Cardiac septum (tissue), 1 donor: ENCODE results near the gene UBE2K. TPM values are rescaled to one million over a fixed set of nuclear protein-coding genes. Genes with fewer than 3 reads are reported as not detected.
"Not testable (repeated sequence)": the region's sequence is repeated elsewhere in the genome, so short reads cannot be mapped to it uniquely, and the experiment has no call there.

ENCODE experiments used
- DNase-seq: peaks from one replicate; pipeline ENCODE4 v3.0.0-alpha.2; 2020; ENCODE audit warnings: low spot score
- intact Hi-C: fragments of 100-400 bp; cut with DNase I; formaldehyde crosslinking; loops from one replicate; pipeline ENCODE4 v1.14.0; 2022
- total RNA-seq: library from RNA; stranded (reverse); fragmentation: NEBNext Ultra II Directional; extraction: Animal tissue kit (Norgen Biotek cat#: 25700); gene quantifications from one replicate; pipeline ENCODE4 v1.2.1, GENCODE V29; 2021
- donor health status: DM: no; HTN: no; CAD: no.

UBE2K gene
- total RNA-seq, 1 donor from 2014 or later = 57.0 TPM

GRCh38 chr4:39770471-39770870 is 72.5 kb downstream of the UBE2K start:
- intact Hi-C loops = no loop called here
- no peak for DNase-seq

DNA sequence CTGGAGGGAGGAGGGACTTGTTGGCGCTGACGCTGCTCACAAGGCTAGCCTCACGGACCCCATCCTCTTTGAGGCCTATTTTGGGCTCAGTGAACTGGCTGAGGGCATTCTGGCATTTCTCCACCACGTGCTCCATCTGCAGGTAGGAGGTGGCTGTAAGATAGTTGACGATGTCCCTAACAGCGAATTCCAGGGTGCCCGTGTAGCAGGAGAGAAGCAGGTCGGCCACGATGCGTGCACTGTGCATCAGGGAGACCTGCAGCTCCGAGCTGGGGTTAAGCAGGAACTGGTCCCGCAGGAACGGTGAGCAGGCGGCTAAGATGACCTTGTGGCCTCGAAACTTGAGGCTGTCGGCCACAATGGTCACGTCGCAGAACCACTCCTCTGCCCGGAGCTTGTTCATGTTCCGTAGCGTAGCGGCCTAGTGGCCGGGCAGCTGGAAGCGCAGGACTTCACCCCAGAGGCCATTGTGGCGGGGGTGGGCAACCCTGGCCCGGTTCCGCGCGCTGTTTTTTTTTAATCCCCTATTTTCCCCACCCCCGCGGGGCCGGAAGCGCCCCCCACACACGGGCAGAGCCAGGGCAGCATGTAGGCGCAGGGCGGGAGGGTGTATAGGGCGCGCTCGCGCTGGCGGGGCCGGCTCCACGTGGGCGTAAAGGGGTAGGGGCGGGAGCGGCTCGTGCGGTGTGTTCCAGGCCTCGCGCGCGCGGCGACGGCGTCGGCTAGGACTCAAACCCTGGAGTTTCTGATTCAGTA is 73.2 kb downstream of the UBE2K start:
- DNase-seq = no peak
- intact Hi-C loops = no loop called here

GRCh38 chr4:39781988-39782387 is 84.1 kb downstream of the UBE2K start:
- DNase-seq, intact Hi-C loops: not testable (repeated sequence)

- intact Hi-C loops = no loop called here
- no peak for DNase-seq
Observed at GRCh38 chr4:39785083-39785482, 87.1 kb downstream of the UBE2K start.

GRCh38 chr4:39786838-39787237 is 88.9 kb downstream of the UBE2K start:
- DNase-seq = no peak
- intact Hi-C loops = no loop called here

DNA sequence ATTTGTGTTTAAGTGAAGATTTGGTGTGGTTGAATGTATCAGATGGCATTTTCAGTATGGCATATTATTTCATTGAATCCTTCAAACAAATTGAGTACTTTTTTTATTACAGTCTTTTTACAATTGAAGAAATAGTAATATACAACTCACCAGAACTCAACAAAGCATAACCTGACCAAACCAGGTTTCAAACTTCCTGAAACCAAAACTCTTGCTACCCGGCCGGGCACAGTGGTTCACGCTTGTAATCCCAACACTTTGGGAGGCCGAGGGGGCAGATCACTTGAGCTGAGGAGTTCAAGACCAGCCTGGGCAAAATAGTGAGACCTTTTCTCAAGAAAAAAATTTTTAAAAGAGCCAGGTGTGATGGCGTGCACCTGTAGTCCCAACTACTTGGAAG is 94.2 kb downstream of the UBE2K start:
- intact Hi-C loops = no loop called here
- no peak for DNase-seq

- intact Hi-C loops = no loop called here
- DNase-seq = no peak
Observed at GRCh38 chr4:39792529-39792928, 94.6 kb downstream of the UBE2K start.

DNA sequence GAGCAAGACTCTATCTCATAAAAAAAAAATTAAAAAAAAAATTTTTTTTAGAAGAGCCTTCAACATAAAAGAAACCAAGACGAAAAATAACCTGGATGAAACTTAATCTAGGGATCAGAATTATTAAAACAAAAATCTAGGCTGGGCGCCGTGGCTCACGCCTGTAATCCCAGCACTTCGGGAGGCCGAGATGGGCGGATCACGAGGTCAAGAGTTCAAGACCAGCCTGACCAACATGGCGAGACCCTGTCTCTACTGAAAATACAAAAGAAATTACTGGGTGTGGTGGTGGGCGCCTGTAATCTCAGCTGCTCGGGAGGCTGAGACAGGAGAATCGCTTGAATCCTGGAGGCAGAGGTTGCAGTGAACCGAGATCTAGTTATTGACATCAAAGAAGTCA is 95.0 kb downstream of the UBE2K start:
- intact Hi-C loops, DNase-seq: not testable (repeated sequence)

- DNase-seq = no peak
- intact Hi-C loops = no loop called here
Observed at GRCh38 chr4:39802005-39802404, 104.1 kb downstream of the UBE2K start.

DNA sequence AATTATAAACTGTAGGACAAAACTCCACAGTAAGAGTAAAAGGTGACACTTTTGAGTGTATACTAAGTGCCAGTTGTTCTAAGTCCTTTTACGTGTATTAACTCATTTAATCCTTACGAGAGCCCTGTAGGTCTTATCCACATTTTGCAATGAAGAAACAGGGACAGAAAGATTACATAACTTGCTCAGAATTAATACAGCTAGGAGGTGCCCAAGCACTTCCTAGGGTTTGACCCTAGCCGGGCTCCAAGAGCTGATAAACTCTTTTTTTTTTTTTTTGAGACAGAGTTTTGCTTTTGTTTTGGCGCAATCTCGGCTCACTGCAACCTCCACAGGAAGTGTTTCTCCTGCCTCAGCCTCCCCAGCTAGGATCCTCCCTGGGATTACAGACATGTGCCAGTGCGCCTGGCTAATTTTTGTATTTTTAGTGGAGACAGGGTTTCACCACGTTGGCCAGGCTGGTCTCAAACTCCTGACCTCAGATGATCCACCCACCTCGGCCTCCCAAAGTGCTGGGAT is 110.4 kb downstream of the UBE2K start:
- intact Hi-C loops = no loop called here
- no peak for DNase-seq

GRCh38 chr4:39812500-39812899 is 114.6 kb downstream of the UBE2K start:
- no peak for DNase-seq
- intact Hi-C loops = no loop called here

- intact Hi-C loops = not testable (repeated sequence)
Observed at GRCh38 chr4:39813033-39813432, 115.1 kb downstream of the UBE2K start.

DNA sequence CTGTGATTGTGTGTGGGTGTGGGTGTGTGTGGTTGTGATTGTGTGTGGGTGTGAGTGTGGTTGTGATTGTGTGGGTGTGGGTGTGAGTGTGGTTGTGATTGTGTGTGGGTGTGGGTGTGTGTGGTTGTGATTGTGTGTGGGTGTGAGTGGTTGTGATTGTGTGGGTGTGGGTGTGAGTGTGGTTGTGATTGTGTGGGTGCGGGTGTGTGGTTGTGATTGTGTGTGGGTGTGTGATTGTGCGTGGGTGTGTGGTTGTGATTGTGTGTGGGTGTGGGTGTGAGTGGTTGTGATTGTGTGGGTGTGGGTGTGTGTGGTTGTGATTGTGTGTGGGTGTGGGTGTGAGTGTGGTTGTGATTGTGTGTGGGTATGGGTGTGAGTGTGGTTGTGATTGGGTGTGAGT is 115.8 kb downstream of the UBE2K start:
- intact Hi-C loops, DNase-seq: not testable (repeated sequence)

More at GRCh38 chr4:39813033-39813432, 115.1 kb downstream of the UBE2K start:
- DNase-seq = not testable (repeated sequence)

- intact Hi-C loops = no loop called here
- DNase-seq = no peak
Observed at GRCh38 chr4:39814403-39815185, 116.7 kb downstream of the UBE2K start.

- DNase-seq = no peak
- intact Hi-C loops = no loop called here
Observed at GRCh38 chr4:39818646-39819045, 120.7 kb downstream of the UBE2K start.

GRCh38 chr4:39820186-39820585 is 122.2 kb downstream of the UBE2K start:
- intact Hi-C loops = no loop called here
- no peak for DNase-seq

- intact Hi-C loops = no loop called here
Observed at GRCh38 chr4:39821951-39822350, 124.0 kb downstream of the UBE2K start.

GRCh38 chr4:39822662-39823061 is 124.7 kb downstream of the UBE2K start:
- intact Hi-C loops = no loop called here
- DNase-seq = no peak

More at GRCh38 chr4:39821951-39822350, 124.0 kb downstream of the UBE2K start:
- no peak for DNase-seq

DNA sequence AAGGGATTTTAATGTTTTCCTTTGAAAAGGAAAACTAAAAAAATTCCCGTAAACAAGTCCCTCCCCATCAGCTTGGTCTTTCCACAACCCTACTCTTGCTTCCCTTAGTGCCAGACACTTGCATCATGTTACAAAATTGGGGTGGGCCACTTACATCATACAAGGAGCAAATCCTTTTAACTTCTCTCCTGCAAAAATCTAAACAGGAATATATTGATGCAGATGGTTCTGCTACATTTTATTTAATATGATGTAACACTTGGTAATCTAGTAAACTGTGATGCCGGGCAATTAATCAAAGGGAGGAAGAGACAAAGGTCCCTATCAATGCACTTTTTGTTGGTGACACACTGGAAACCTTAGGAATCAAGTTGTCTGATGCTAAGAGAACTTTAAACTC is 125.3 kb downstream of the UBE2K start:
- no peak for DNase-seq
- intact Hi-C loops = no loop called here

GRCh38 chr4:39825090-39825489 is 127.2 kb downstream of the UBE2K start:
- DNase-seq = no peak
- intact Hi-C loops = no loop called here

DNA sequence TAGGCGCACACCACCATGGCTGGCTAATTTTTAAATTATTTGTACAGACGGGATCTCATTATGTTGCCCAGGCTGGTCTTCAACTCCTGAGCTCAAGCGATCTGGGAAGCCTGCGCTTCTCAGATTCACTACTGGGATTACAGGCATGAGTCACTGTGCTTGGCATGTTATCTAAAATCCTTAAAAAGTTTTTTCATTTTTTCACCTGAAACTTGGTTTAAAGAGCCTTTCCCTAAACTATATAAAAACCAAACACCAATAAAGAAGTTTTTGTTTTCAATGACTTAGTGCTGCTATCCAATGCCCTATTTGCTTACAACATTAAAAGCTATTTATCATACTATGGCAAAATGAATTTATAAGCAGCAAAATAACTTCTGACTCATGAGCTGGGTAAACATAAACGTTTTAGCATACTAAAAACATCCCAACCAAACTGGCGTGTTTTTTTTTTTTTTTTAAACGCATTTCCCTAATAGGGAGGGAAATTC is 127.8 kb downstream of the UBE2K start:
- intact Hi-C loops = no loop called here
- DNase-seq = no peak
